ENCODE measurements around the gene TRIM7. TPM values are rescaled to one million over a fixed set of nuclear protein-coding genes. Genes with fewer than 3 reads are reported as not detected.

TRIM7 gene
- total RNA-seq (2014; rRNA removed), result 28.1 and 44.1 TPM in 2 replicates
- percentile 44 among the genes with signal in this experiment for Bru-seq, nascent RNA
- percentile 47 among the genes with signal in this experiment for BruChase-seq, experiment 1, labeled RNA remaining after a 6-hour chase
- BruChase-seq, experiment 2, labeled RNA remaining after a 2-hour chase, result percentile 47 among the genes with signal in this experiment
- long read RNA-seq, transcript TRIM7-202 (2 exons, 1,228 nt), result minor isoform, 9 of 37 reads
- long read RNA-seq, transcript TRIM7-201 (7 exons, 2,840 nt), result major isoform, 15 of 37 reads
- long read RNA-seq, partial matches to known transcripts, result 3 of 37 reads
- long read RNA-seq, other reads (novel, unspliced or antisense), result 8 of 37 reads

DNA sequence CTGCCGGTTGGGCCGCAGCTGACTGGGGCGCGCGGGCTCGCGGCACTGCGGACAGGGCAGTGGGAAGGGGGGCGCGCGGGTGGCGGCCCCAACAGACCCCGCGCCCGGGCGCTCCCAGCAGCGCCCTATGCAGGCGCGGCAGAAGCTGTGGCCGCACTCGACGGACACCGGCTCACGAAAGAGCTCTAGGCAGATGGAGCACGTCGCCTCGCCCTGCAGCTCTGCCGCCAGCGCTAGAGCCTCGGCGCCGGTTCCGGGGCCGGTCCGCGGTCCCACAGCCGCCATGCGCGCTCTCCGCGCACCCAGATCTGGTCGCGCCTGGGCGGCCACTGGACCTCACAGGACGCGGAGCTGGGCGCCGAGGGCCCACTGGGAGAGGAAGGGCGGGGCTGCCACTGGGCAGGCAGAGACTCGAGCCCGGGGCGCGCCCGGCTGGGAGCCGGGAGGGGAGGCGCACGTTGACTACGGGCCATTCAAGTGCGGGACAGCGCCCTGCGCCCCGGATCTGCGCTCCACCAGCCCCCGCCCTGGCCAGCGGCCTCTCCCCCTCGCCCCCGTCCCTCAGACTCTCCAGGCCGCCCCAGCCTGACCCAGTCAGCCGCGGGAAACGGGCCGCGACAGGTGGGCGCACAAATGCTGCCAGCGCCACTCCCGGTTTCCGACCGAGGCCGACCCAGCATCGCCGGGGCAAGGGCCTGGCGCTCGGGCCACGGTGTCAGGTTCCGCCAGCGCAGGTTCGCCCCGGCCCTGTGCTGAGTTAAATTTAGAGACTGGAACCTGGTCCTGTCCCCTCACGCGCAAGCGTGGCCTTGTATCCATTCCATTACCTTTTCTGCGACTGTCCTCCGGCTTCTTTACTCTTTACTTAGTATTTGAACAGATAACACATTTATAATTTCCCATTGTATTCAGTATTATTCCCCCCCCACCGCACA lies at the start of gene TRIM7:
TRIM7 (minus strand) TSS at position 371 of the 935 bp plus-strand sequence; CDS start at position 285, 86 bp downstream.
- Histone ChIP-seq H3K27ac (ENCODE audit: low read length) (no peak within 1 kb of the TSS), H3K4me2 (ENCODE audit: low read length) (peak within 1 kb of the TSS; percentile 85), H3K9me2 (replicated peaks; ENCODE audit: low read length) (no peaks in the 10 kb centered on the region), H3K79me2 (ENCODE audit: low read length) (peaks cover 5% of the 10 kb centered on the region; the same call in 1 of the 2 replicates), H3K4me3 (ENCODE audit: low read length) (peak within 1 kb of the TSS; percentile 85), H4K20me1 (ENCODE audit: low read length) (no peaks in the 10 kb centered on the region), H3K27me3 (ENCODE audit: low read length) (no peaks in the 10 kb centered on the region), H3F3A (ENCODE audit: low read length, unreplicated experiment) (no peaks in the 10 kb centered on the region), H3K36me3 (ENCODE audit: low read depth, low read length) (no peaks in the 10 kb centered on the region), H3K9me3 (ENCODE audit: low read length) (no peaks in the 10 kb centered on the region), H3K4me1 (ENCODE audit: insufficient read depth, low read length) (peaks cover 18% of the 10 kb centered on the region), H3K9ac (ENCODE audit: low read length) (peak within 1 kb of the TSS; percentile 41), H2AFZ (ENCODE audit: low read length) (peak within 1 kb of the TSS; percentile 95)
- DNase-seq (peak; percentile 68), ATAC-seq (peak; percentile 32)
- BruUV-seq (replicated peaks), result no TSS peak
- no peak for TF ChIP-seq EZH2 (IDR thresholded peaks at IDR 0.05; ENCODE audit: low read length, unreplicated experiment)
- TF ChIP-seq EZH2phosphoT487 (IDR thresholded peaks at IDR 0.05; ENCODE audit: borderline replicate concordance, low read length), result no peak
- TF ChIP-seq, protein P1, sequence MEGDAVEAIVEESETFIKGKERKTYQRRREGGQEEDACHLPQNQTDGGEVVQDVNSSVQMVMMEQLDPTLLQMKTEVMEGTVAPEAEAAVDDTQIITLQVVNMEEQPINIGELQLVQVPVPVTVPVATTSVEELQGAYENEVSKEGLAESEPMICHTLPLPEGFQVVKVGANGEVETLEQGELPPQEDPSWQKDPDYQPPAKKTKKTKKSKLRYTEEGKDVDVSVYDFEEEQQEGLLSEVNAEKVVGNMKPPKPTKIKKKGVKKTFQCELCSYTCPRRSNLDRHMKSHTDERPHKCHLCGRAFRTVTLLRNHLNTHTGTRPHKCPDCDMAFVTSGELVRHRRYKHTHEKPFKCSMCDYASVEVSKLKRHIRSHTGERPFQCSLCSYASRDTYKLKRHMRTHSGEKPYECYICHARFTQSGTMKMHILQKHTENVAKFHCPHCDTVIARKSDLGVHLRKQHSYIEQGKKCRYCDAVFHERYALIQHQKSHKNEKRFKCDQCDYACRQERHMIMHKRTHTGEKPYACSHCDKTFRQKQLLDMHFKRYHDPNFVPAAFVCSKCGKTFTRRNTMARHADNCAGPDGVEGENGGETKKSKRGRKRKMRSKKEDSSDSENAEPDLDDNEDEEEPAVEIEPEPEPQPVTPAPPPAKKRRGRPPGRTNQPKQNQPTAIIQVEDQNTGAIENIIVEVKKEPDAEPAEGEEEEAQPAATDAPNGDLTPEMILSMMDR (conservative IDR thresholded peaks at IDR 0.05; ENCODE audit: low read depth, low read length), result no peak
- POLR2A ChIA-PET (ENCODE audit: unreplicated experiment), result interaction anchor here (0.5 to 0.9 kb wide), 2 partner anchors 12 to 13 kb away, joined by 3 read pairs; no protein-coding TSS in a partner anchor
- intact Hi-C loops (cut with micrococcal nuclease), result no loop called here
- CTCF ChIA-PET, result no interaction called here

DNA sequence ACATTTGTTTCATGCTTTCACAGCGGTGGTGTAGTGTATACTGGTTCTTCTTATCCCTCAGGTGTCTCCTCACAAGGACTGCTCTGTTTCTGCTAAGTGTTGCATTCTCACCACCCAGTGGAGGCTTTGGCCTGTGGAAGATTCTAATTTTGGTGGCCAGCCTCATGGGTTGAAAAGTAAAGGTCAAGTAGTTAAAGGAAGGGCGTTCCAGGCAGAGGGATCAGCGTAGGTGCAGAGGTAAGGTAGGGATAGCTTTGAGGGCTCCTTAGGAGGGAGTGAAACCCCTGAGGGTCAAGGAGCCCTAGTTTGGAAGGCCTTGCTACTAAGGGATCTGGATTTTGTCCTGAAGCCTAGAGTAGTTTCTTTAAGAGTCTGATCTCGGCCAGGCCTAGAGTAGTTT lies 43.3 kb upstream of the TRIM7 start:
- peaks cover 29% of the 10 kb centered on the region for H3K4me1 ChIP-seq (ENCODE audit: insufficient read depth, low read length)
- no peak for ATAC-seq
- no peaks in the 10 kb centered on the region for H3K9me3 ChIP-seq (ENCODE audit: low read length)
- H3K27ac ChIP-seq (ENCODE audit: low read length), result peak overlapping the region; percentile 21
- TF ChIP-seq EZH2phosphoT487 (IDR thresholded peaks at IDR 0.05; ENCODE audit: borderline replicate concordance, low read length), result no peak
- TF ChIP-seq EZH2 (IDR thresholded peaks at IDR 0.05; ENCODE audit: low read length, unreplicated experiment), result no peak
- TF ChIP-seq, protein P1 (conservative IDR thresholded peaks at IDR 0.05; ENCODE audit: low read depth, low read length), result no peak
- ChIA-PET CTCF (no interaction called here), POLR2A (ENCODE audit: unreplicated experiment) (no interaction called here)
- H3F3A ChIP-seq (ENCODE audit: low read length, unreplicated experiment), result no peaks in the 10 kb centered on the region
- BruUV-seq (replicated peaks), result no TSS peak
- peak overlapping the region; percentile 98 for H3K4me3 ChIP-seq (ENCODE audit: low read length)
- no peaks in the 10 kb centered on the region for H3K27me3 ChIP-seq (ENCODE audit: low read length)
- H2AFZ ChIP-seq (ENCODE audit: low read length), result no peak overlapping the region
- intact Hi-C loops (cut with micrococcal nuclease), result loop anchor here (1.0 kb wide), 1 partner anchor 11 kb away; no protein-coding TSS in a partner anchor
- peaks cover 20% of the 10 kb centered on the region; the same call in 1 of the 2 replicates for H3K36me3 ChIP-seq (ENCODE audit: low read depth, low read length)
- H3K4me2 ChIP-seq (ENCODE audit: low read length), result peak overlapping the region; percentile 93
- peak overlapping the region; percentile 99 for H3K9ac ChIP-seq (ENCODE audit: low read length)
- peaks cover 90% of the 10 kb centered on the region for H3K79me2 ChIP-seq (ENCODE audit: low read length)
- H4K20me1 ChIP-seq (ENCODE audit: low read length), result peaks cover 49% of the 10 kb centered on the region
- no peak for DNase-seq
- no peaks in the 10 kb centered on the region for H3K9me2 ChIP-seq (replicated peaks; ENCODE audit: low read length)
